Body of pancreas (tissue), 4 donors: ENCODE data around the gene FN3KRP.

Experiments used
- POLR2A ChIP-seq, 3 donors: fragments of 450-650 bp; IDR thresholded peaks; one replicate each; pipeline ENCODE4 v1.6.1; 2016; ENCODE audit warnings: antibody characterized with exemption in 3 of 3, mild to moderate bottlenecking in 2 of 3
- TF ChIP-seq, protein P1 (sequence below), 7 experiments: fragments of 450-650 bp in 4 of 7; fragments of 200-600 bp in 3 of 7; sonication (generic) in 3 of 7; IDR thresholded peaks; one replicate each; pipeline ENCODE4 v1.5.1; 2016 to 2019; ENCODE audit warnings: antibody characterized with exemption in 7 of 7

DNA sequence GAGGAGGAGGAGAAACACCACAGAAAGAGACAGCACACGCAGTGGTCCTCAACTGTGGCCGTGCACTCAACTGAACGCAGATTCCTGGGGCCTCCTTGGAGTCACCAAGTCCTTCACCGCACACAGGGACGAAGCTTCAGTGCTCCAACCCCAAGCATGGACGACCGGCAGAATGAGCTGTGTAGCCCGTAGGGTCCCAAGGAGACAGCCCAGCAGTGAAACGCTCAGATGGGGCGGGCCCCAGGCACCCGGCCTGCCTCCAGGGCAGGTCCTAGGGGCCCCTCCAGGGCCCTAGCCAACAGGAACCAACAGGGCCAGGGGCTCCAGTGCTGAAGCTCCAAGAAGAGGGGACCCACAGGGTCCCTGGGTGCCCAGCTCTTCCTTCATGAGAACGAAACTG lies 31.2 kb upstream of the FN3KRP start:
- TF ChIP-seq, protein P1, sequence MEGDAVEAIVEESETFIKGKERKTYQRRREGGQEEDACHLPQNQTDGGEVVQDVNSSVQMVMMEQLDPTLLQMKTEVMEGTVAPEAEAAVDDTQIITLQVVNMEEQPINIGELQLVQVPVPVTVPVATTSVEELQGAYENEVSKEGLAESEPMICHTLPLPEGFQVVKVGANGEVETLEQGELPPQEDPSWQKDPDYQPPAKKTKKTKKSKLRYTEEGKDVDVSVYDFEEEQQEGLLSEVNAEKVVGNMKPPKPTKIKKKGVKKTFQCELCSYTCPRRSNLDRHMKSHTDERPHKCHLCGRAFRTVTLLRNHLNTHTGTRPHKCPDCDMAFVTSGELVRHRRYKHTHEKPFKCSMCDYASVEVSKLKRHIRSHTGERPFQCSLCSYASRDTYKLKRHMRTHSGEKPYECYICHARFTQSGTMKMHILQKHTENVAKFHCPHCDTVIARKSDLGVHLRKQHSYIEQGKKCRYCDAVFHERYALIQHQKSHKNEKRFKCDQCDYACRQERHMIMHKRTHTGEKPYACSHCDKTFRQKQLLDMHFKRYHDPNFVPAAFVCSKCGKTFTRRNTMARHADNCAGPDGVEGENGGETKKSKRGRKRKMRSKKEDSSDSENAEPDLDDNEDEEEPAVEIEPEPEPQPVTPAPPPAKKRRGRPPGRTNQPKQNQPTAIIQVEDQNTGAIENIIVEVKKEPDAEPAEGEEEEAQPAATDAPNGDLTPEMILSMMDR (IDR thresholded peaks at IDR 0.05) = no peak
- no peak for TF ChIP-seq POLR2A (IDR thresholded peaks at IDR 0.05)
